Endothelial cell of umbilical vein (primary cell): ENCODE measurements around the gene DAG1. TPM values are rescaled to one million over a fixed set of nuclear protein-coding genes. Genes with fewer than 3 reads are reported as not detected.

Source experiments
- BruUV-seq: library from RNA; stranded (reverse); fragments of 400-500 nt; replicated peaks from 2 replicates; lab custom pipeline; 2021; lab: Mats Ljungman, UMichigan
- CTCF ChIA-PET: fragments of 300-600, 350-600 bp; sonication (Branson Sonifier 250); formaldehyde crosslinking; loops from one replicate; lab custom pipeline; 2021; ENCODE audit warnings: antibody characterized with exemption, inconsistent platforms; lab: Charles Lee
- POLR2A ChIA-PET: fragments of 300-600, 350-600 bp; sonication (Branson Sonifier 250); formaldehyde crosslinking; loops from one replicate; lab custom pipeline; 2021; ENCODE audit warnings: antibody characterized with exemption, inconsistent platforms; lab: Charles Lee
- DNase-seq: peaks from one replicate; pipeline ENCODE4 v3.0.0-alpha.2; 2011; ENCODE audit warnings: low read depth, low spot score
- FAIRE-seq: peaks from 2 replicates; lab custom pipeline; 2011; peaks lifted over from hg19 to GRCh38; lab: Jason Lieb, UNC
- H2AFZ ChIP-seq: 2 replicates; pipeline ENCODE4 v1.6.0; 2012; ENCODE audit warnings: low read depth, low read length, control low read depth, inconsistent platforms
- H3K27ac ChIP-seq: 2 replicates; pipeline ENCODE4 v1.5.1; 2011; ENCODE audit warnings: low read depth, mild to moderate bottlenecking, control low read depth, low read length, moderate library complexity; ENCODE audit not compliant: insufficient read depth
- H3K27me3 ChIP-seq, 2 experiments: 2 replicates each; pipeline versions ENCODE4 v1.6.0 to v1.6.1; 2011; ENCODE audit warnings: low read length in 2 of 2, mixed read lengths in 1 of 2; ENCODE audit not compliant: control insufficient read depth in 2 of 2, insufficient read depth in 2 of 2
- H3K36me3 ChIP-seq, 2 experiments: 2 replicates in 1 of 2; 3 replicates in 1 of 2; pipeline ENCODE4 v1.5.1; 2011; ENCODE audit warnings: low read length in 2 of 2, mild to moderate bottlenecking in 1 of 2, moderate library complexity in 1 of 2; ENCODE audit not compliant: control insufficient read depth in 2 of 2, insufficient read depth in 2 of 2; ENCODE audit errors: extremely low read depth in 1 of 2
- H3K4me1 ChIP-seq: 3 replicates; pipeline ENCODE4 v1.5.1; 2011; ENCODE audit warnings: mild to moderate bottlenecking, low read length; ENCODE audit not compliant: control insufficient read depth, insufficient read depth; ENCODE audit errors: extremely low read depth
- H3K4me2 ChIP-seq: 2 replicates; pipeline ENCODE4 v1.6.1; 2011; ENCODE audit warnings: low read length, control low read depth, mixed read lengths; ENCODE audit not compliant: insufficient read depth
- H3K4me3 ChIP-seq, 3 experiments: fragments of 200-600 bp in 1 of 3; sonication (generic), shearing (Covaris generic) in 1 of 3; replicated peaks in 1 of 3; 2 replicates each; pipeline ENCODE4 v1.5.1; 2011 to 2016; ENCODE audit warnings: control low read depth in 3 of 3, low read length in 3 of 3, mild to moderate bottlenecking in 2 of 3, inconsistent platforms in 1 of 3, low read depth in 1 of 3, moderate library complexity in 1 of 3; ENCODE audit not compliant: insufficient read depth in 1 of 3
- H3K79me2 ChIP-seq: 2 replicates; pipeline ENCODE4 v1.6.0; 2012; ENCODE audit warnings: low read length, inconsistent platforms; ENCODE audit not compliant: control insufficient read depth, insufficient read depth
- H3K9ac ChIP-seq: replicated peaks from 2 replicates; pipeline ENCODE3; 2011; ENCODE audit warnings: low read length, control low read depth; ENCODE audit not compliant: insufficient read depth; ENCODE audit errors: extremely low read depth
- H3K9me1 ChIP-seq: replicated peaks from 3 replicates; pipeline ENCODE4 v1.6.0; 2011; ENCODE audit warnings: mild to moderate bottlenecking, low read length; ENCODE audit not compliant: control insufficient read depth, insufficient read depth; ENCODE audit errors: extremely low read depth
- H3K9me3 ChIP-seq: replicated peaks from 2 replicates; pipeline ENCODE4 v1.5.1; 2012; ENCODE audit warnings: low read length, inconsistent platforms; ENCODE audit not compliant: control insufficient read depth, insufficient read depth
- H4K20me1 ChIP-seq: replicated peaks from 2 replicates; pipeline ENCODE3; 2011; ENCODE audit warnings: mild to moderate bottlenecking, low read length; ENCODE audit not compliant: control insufficient read depth, insufficient read depth; ENCODE audit errors: extremely low read depth
- EZH2 ChIP-seq: IDR thresholded peaks from 2 replicates; pipeline ENCODE4 v1.6.1; 2012; ENCODE audit warnings: borderline replicate concordance, low read depth, mild to moderate bottlenecking, moderate library complexity, low read length, inconsistent platforms; ENCODE audit not compliant: severe bottlenecking
- FOS ChIP-seq: IDR thresholded peaks from 2 replicates; pipeline ENCODE4 v1.6.1; 2011; ENCODE audit warnings: mild to moderate bottlenecking, low read length, moderate library complexity, borderline replicate concordance; ENCODE audit not compliant: insufficient read depth
- GATA2 ChIP-seq: IDR thresholded peaks from 2 replicates; pipeline ENCODE4 v1.7.0; 2011; ENCODE audit warnings: low read depth, mild to moderate bottlenecking, moderate library complexity, mixed read lengths, low read length; ENCODE audit not compliant: insufficient read length, insufficient read depth
- JUN ChIP-seq: IDR thresholded peaks from 2 replicates; pipeline ENCODE4 v1.6.1; 2011; ENCODE audit warnings: borderline replicate concordance, low read depth; ENCODE audit not compliant: insufficient read length, insufficient read depth
- MYC ChIP-seq: IDR thresholded peaks from one replicate; pipeline ENCODE4 v1.6.1; 2011; ENCODE audit warnings: mild to moderate bottlenecking, low read depth, low read length
- POLR2A ChIP-seq: IDR thresholded peaks from 2 replicates; pipeline ENCODE4 v1.6.1; 2012; ENCODE audit warnings: low read depth, mild to moderate bottlenecking, control low read depth, low read length
- POLR2AphosphoS5 ChIP-seq: IDR thresholded peaks from 2 replicates; pipeline ENCODE4 v1.6.1; 2012; ENCODE audit warnings: low read depth, mild to moderate bottlenecking, control low read depth, low read length, moderate library complexity; ENCODE audit not compliant: insufficient read depth
- dilution Hi-C: fragments of 300-500 bp; cut with MboI; formaldehyde crosslinking; loops from one replicate; pipeline ENCODE4 v1.15.0; 2019; ENCODE audit warnings: low sequenced_read_pairs; ENCODE audit not compliant: extremely low pct_ligation_motif_present
- intact Hi-C: fragments of 100-400 bp; cut with micrococcal nuclease; formaldehyde crosslinking; loops from one replicate; pipeline ENCODE4 v1.10.0; 2022
- polyA plus RNA-seq, 4 experiments: library from polyadenylated mRNA; depleted of rRNA in 3 of 4; stranded (reverse) in 3 of 4; unstranded in 1 of 4; fragments of >200 nt; gene quantifications; 2 replicates each; pipeline versions ENCODE4 v1.2.1 to v1.2.3, GENCODE V29; 2011 to 2012; ENCODE audit warnings: missing spikeins in 1 of 4
- total RNA-seq: library from RNA; stranded (reverse); gene quantifications from 2 replicates; pipeline ENCODE4 v1.2.3, GENCODE V29; 2021
- TF ChIP-seq, protein P1 (sequence below): IDR thresholded peaks from 2 replicates; pipeline ENCODE4 v1.6.1; 2011; ENCODE audit not compliant: insufficient read depth, insufficient read length
- TF ChIP-seq, protein P2 (sequence below), 2 donors: IDR thresholded peaks; 1 replicate in 1 of 2; 2 replicates in 1 of 2; pipeline ENCODE4 v1.5.1; 2011; ENCODE audit warnings: low read length in 2 of 2, mild to moderate bottlenecking in 2 of 2, moderate library complexity in 2 of 2, control low read depth in 1 of 2, inconsistent platforms in 1 of 2, low read depth in 1 of 2; ENCODE audit not compliant: insufficient read depth in 1 of 2; ENCODE audit errors: extremely low read depth in 1 of 2

The DAG1 gene
- total and polyA plus RNA-seq, 2 donors (not counting 3 experiments of a cell fraction or from before 2014, with no cell fraction given): 59.6 to 97.5 TPM

DNA sequence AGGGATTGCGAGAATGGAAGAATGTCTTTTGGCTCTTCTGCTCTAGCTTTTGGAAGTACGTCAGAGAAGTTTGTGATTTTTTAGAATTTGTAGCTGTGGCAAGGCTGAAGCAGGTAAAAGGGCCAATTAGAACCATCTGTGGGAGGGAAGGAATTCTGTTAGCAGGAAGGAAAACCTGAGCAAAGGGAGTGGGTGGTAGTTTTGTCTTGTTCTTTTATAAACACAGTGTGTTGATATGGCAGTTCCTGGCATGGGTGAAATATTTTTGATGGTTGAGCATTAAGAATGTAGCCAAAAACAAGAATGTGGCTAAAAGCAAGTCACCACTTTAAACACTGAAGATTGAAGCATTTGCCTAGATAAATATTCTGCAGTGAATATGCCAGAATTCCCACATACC lies 23.8 kb downstream of the DAG1 start:
- no peak for FAIRE-seq
- Histone ChIP-seq H3K9ac (no peak overlapping the region), H3K4me1 (no peaks in the 10 kb centered on the region), H2AFZ (no peak overlapping the region), H3K79me2 (no peaks in the 10 kb centered on the region), H3K4me3 (no peak overlapping the region), H3K4me2 (no peak overlapping the region), H3K9me3 (no peaks in the 10 kb centered on the region), H3K27ac (no peak overlapping the region), H3K36me3 (no peaks in the 10 kb centered on the region), H3K9me1 (no peaks in the 10 kb centered on the region), H4K20me1 (no peaks in the 10 kb centered on the region), H3K27me3 (no peaks in the 10 kb centered on the region)
- ChIA-PET CTCF (no interaction called here), POLR2A (no interaction called here)
- dilution Hi-C loops: no loop called here
- no peak for DNase-seq
- intact Hi-C loops: no loop called here
- BruUV-seq: no TSS peak
- no peak for TF ChIP-seq POLR2A
- TF ChIP-seq JUN: no peak
- TF ChIP-seq POLR2AphosphoS5: no peak
- no peak for TF ChIP-seq FOS
- no peak for TF ChIP-seq EZH2
- TF ChIP-seq, protein P1, sequence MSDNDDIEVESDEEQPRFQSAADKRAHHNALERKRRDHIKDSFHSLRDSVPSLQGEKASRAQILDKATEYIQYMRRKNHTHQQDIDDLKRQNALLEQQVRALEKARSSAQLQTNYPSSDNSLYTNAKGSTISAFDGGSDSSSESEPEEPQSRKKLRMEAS: no peak
- TF ChIP-seq MYC: no peak
- TF ChIP-seq, protein P2, sequence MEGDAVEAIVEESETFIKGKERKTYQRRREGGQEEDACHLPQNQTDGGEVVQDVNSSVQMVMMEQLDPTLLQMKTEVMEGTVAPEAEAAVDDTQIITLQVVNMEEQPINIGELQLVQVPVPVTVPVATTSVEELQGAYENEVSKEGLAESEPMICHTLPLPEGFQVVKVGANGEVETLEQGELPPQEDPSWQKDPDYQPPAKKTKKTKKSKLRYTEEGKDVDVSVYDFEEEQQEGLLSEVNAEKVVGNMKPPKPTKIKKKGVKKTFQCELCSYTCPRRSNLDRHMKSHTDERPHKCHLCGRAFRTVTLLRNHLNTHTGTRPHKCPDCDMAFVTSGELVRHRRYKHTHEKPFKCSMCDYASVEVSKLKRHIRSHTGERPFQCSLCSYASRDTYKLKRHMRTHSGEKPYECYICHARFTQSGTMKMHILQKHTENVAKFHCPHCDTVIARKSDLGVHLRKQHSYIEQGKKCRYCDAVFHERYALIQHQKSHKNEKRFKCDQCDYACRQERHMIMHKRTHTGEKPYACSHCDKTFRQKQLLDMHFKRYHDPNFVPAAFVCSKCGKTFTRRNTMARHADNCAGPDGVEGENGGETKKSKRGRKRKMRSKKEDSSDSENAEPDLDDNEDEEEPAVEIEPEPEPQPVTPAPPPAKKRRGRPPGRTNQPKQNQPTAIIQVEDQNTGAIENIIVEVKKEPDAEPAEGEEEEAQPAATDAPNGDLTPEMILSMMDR (IDR thresholded peaks at IDR 0.05; ENCODE audit: extremely low read depth in 1 of 2, insufficient read depth in 1 of 2, low read depth in 1 of 2, low read length in 2 of 2): no peak
- TF ChIP-seq GATA2: no peak
